Inferior parietal cortex (tissue), 1 donor: ENCODE measurements around the gene MVP.
A peak's percentile ranks its signal among the peaks of the same experiment; 100 is the strongest.
"Not testable (repeated sequence)": the region's sequence is repeated elsewhere in the genome, so short reads cannot be mapped to it uniquely, and the experiment has no call there.

Source experiments
- DNase-seq: peaks from one replicate; pipeline ENCODE4 v3.0.0-alpha.2; 2016; ENCODE audit errors: extremely low spot score

MVP gene

GRCh38 chr16:29815032-29815721 lies 5.1 kb upstream of the MVP start:
- DNase-seq, result no peak

GRCh38 chr16:29815793-29816693 lies 4.2 kb upstream of the MVP start, which contains the start of gene PAGR1:
Gene PAGR1 (plus strand): TSS chr16:29816152. CDS start chr16:29816526, 374 bp downstream.
- DNase-seq, result peak; percentile 99

GRCh38 chr16:29816694-29817441 lies 3.4 kb upstream of the MVP start:
- DNase-seq, result no peak

GRCh38 chr16:29818082-29818481 lies 2.2 kb upstream of the MVP start:
- DNase-seq, result no peak

GRCh38 chr16:29819506-29819905 lies 756 bp upstream of the MVP start:
- DNase-seq, result no peak

GRCh38 chr16:29820730-29821642 lies 724 bp downstream of the MVP start:
- DNase-seq, result no peak

GRCh38 chr16:29821643-29822115 lies 1.4 kb downstream of the MVP start:
- DNase-seq, result no peak

- DNase-seq, result no peak
These were observed 4.4 kb downstream of the MVP start for GRCh38 chr16:29824589-29825144.

GRCh38 chr16:29825145-29826044 lies 5.1 kb downstream of the MVP start:
- DNase-seq, result no peak

GRCh38 chr16:29826342-29826695 lies 6.1 kb downstream of the MVP start:
- DNase-seq, result no peak

- no peak for DNase-seq
These were observed 10.5 kb downstream of the MVP start for GRCh38 chr16:29830774-29831173.

- no peak for DNase-seq
These were observed 11.2 kb downstream of the MVP start for GRCh38 chr16:29831490-29831889.

- DNase-seq, result not testable (repeated sequence)
These were observed 13.0 kb downstream of the MVP start for GRCh38 chr16:29833219-29833618.

- no peak for DNase-seq
These were observed 13.8 kb downstream of the MVP start for GRCh38 chr16:29834079-29834478.

- no peak for DNase-seq
These were observed 15.7 kb downstream of the MVP start for GRCh38 chr16:29835926-29836325.

GRCh38 chr16:29836623-29837022 lies 16.4 kb downstream of the MVP start:
- DNase-seq, result no peak

GRCh38 chr16:29837841-29838240 lies 17.6 kb downstream of the MVP start:
- DNase-seq, result no peak

- no peak for DNase-seq
These were observed 19.6 kb downstream of the MVP start for GRCh38 chr16:29839822-29840221.

- DNase-seq, result no peak
These were observed 20.0 kb downstream of the MVP start for GRCh38 chr16:29840240-29840639.

GRCh38 chr16:29841631-29842030 lies 21.4 kb downstream of the MVP start:
- no peak for DNase-seq
